Activated CD8-positive, alpha-beta memory T cell treated with anti-CD3 and anti-CD28 coated beads, Interleukin-2, amount 50 U/mL, for 1 hour (primary cell): ENCODE measurements around the gene OPA1.

Source experiments
- DNase-seq: peaks from one replicate; pipeline ENCODE4 v3.0.0-alpha.2; 2020; ENCODE audit errors: extremely low read depth

OPA1 gene

DNA sequence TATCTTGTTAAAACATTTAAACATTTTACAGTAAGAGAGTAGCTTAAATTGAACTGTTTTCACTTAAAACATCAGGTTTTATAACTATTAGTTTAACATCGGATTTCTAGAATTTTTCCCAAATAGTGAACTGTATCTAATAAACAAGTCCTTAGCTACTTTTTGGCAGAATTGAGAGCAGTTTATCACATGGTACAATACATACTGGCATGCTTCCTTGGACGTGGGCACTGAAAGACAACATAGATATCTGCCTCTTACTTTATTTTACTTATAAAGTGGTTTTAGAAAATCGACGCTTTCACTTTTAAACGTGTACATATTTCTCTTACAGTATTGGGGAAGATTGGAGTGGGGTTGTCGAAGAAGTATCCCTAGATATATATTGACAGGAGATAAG lies 52.8 kb downstream of the OPA1 start:
- DNase-seq, result no peak

DNA sequence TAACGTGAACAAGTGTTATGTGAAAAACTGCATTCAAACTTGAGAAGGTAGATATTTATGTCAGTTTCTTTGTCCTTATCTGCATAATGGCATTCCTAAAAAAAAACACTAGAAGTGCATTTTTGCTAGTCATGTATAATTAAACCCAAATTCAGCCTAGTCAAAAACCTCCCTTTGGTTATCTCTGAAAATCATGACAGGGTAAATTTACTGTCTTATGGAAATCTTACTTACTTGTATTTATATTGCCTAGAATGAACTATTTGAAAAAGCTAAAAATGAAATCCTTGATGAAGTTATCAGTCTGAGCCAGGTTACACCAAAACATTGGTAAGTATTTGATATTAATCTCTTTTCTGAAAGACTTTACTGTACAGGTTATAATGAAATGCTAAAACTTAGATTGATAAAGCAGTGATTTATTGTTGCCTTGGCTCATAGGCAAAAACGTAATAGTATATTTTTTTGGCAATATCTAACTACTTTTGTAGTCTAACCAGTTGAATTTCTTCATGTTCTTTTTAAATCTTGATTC lies 55.6 kb downstream of the OPA1 start:
- DNase-seq, result no peak

DNA sequence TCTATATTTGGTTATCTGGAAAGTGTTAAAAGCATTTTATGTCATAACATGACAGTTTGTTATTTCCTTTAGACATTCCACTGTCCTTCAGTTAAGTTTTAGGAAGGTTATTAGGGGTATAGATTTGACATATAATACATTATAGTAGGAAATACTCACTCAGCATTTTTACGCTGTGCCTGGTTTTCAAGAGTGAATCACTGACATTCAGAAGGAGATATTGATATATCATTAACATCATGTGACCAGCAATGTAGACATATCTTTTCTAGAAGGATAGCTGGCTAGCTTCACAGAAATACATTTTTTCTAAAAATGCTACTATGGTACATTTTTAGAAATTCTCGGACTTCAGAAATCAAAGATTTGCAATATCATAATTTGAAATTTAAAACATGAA lies 57.6 kb downstream of the OPA1 start:
- no peak for DNase-seq

DNA sequence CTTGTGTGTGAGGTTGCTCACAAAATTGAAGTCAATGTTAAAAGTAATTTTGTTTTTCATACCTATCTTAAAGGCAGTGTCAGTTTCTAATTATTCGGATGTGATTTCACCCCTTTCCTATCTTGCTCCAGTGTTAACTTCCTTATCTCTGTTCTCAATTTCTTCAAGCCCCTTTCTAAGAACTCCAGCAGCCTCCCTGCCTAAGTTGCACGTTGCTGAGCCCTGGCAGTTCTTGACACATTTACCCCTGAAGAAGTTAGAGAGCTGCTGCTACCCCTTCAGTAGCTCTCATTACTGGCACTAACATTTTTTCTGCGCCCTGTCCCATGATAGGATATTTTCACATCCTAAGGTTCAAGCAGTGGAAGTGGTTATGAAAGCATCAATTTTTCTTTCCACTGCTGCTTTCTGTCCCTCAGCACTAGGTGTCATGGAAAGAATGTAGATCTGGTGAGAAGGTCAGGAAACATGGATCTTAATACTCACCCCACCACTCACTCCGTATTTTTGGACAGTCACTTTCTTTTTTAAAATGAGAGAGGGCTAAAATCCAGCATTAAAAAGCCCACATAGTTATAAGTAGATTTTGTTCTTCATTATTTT lies 62.9 kb downstream of the OPA1 start:
- DNase-seq, result no peak

DNA sequence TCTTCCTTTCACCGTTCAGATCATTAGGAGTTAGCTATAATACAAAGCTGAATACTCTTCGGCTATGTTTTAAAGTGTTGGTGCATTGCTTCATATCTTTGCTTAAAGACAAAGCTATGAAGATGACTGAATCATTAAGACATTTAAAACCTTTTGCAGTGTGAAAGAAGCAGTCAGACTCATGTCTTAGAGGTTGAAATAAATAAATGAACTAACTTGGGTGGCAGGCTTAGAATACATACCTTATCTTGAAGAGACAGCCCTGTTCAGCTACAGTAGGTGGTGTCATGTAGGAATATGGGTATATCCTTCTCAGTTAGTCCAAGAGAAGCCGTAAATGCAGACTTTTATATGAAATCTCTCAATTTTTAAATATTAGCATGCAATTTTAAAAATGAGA lies 63.4 kb downstream of the OPA1 start:
- no peak for DNase-seq

DNA sequence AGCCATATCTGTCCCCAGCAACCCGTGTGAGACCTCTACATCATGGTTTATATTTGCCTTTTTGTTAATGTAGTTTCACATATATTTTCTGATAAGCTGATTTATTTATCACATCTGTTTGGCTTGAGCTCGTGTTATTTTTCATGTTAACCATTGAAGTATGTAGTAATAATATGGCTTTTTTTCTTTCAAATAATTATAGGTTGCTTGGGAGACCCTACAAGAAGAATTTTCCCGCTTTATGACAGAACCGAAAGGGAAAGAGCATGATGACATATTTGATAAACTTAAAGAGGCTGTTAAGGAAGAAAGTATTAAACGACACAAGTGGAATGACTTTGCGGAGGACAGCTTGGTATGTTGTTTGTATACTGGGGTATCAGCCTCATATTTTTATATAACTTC lies 63.9 kb downstream of the OPA1 start:
- DNase-seq, result no peak

DNA sequence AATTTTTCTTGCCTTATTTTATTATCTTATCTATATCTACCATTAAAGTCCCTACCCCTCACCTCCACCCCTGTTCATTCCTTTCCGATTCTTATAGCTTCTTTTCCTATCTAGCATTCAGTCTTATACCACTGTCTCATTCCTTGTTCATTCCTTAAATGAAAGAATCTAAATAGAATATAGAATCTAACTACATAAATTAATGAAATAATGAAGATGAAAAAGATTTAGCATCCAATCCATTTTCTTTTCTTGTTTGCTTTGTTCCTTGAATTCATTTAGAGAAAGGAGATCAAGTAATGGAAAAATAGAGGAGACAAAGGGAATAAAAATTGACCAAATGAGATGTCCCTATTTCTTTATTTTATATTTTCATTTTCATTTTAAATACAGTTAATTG lies 67.2 kb downstream of the OPA1 start:
- no peak for DNase-seq

DNA sequence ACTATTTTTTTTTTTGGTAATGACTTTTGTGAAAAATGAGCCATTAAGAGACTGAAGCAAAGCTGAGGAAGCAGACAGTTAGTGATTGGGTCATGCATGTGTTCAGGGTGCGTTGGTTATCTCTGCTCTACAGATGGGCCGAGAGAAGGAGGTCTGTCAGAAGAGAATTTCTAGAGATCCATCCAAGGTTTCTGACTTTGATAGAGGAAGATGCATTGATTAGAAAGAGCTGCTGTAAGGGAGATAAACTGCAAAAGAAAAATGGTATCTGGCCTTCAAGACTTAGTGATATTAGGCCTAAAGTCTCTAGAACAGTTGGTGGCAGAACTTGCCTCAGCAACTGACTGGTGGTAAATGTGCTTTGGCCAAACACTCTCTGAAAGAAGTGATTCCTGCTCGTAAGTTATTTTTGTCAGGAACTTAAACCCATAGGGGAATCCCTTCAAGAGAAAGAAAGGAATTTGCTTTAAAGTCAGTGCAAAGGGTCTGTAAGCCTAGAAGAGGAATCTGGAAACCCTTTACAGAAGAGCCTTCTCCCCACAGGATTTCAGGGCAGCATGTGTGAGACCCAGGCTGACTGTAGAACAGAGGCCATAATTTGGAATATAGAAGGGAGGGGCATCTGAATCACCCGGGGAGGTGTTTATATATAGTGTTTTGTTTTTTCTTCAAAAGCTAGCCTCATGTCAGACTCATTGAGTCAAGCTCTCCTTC lies 67.8 kb downstream of the OPA1 start:
- DNase-seq, result no peak

DNA sequence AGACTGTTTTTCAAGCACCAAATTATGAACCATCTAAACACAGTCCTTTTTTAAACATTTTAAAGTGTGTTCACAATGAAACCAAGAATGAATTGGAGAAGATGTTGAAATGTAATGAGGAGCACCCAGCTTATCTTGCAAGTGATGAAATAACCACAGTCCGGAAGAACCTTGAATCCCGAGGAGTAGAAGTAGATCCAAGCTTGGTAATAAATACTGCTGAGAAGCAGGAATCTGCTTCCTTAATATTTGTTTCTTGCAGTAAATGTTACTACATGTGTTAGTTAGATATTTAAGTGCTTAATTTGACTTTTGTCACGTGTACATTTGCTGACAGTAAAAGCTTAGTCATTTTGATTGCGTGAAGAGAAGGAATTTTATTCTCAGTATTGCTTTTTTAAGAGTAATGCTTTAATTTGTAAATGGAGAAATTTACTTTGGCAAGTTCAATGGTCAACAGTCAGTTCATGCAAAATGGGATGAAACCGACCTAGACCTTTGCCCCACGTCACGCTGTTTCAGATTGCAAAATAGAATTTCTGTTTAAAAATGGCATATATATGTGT lies 69.8 kb downstream of the OPA1 start:
- no peak for DNase-seq

DNA sequence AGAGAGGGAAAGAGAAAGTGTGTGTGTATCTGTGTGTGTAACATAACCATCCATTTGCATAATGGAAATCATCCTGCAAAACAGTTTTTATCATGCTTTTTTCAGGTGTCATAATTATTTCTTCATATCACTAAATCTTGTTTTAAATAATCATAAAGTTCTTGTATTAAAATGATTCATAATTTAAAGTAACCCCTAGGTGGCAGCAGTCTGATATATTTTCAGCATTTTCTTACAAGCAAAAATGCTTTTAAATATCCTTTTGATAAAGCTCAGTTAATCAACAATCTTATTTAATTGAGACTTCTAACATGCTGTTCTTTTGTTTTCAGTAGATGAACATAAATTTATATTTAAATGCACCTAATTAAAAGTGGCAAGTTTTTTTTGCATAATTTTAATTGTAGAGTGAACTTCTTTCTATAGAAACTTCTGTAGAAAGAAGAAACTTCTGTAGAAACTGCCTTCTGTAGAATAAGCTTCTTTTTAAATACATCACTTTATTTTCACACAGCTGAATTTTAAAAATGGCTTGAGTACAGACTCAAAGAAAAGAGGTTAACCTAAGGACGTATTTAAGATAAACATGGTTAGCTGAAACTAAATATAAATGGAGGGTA lies 72.5 kb downstream of the OPA1 start:
- DNase-seq, result no peak

DNA sequence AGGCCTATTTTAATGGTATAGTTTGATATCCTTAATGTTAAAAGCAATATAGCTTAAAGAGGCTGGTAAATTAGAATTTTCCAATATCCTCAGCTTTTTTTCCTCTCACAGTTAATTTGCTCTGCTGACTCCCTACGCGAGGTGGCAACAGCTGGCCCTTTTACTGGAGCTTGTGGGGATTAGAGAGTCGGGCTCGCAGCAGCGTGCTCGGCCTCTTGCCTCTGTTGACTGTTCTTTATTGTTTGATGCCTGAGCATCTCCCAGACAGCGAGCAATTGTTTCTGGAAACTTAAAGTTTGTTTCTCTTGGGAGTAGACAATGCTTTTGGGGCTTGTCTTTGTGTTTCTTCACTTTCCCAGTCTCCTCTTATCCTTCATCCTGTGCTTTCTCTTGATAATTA lies 80.8 kb downstream of the OPA1 start:
- DNase-seq, result no peak

DNA sequence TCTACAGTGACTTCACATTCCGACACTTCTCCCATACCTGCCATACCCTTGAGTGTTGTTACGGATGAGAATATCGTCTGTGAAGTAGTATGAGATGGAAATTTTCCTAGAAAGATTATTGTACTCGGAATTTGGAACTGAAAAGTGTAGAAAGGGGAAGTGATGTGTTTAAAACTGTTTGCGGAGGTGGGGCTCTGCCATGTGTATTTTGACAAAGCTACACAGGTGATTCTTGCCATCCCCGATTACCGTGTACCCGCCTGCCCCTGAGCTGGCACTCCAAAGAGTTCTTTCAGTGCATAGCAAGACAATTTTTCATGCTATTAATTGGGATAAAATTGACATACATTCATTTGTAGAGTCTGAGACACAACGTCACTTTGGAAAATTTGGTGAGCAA lies 81.7 kb downstream of the OPA1 start:
- no peak for DNase-seq

DNA sequence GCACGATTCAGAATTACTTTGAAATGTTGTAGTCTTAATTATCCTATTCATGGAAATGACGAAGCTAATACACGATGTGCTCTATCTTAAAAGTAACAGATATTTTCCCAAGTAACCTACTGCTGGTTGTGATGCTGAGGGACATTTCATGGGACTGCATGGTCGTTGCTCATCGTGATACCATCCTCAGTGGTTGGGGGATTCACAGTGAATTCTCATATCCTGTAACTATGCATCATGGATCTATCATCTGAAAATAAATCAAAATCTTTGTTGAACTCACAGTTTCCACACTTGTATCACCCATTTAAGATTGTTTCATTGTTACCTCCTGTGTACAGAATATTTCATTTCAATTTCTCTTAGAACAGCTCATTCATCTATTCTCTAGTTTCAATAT lies 84.7 kb downstream of the OPA1 start:
- DNase-seq, result no peak

DNA sequence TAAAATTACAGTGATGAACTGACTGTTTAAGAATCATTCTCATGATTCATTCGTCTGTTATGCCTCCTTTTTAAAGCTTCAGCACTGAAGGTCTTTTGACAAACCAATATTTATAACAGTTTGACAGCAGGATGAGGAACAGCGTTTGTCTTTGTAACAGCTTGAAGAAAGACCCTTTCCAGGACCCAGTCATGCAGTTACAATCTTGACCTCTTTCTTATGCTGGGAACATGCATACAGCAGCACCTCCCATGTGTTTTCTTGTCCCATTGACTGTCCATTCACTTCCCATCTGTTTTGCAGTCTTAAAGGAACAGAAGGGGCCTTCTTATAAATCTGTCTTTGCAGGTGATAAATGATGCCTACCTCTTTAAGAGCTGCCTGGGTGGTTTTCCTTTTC lies 87.2 kb downstream of the OPA1 start:
- no peak for DNase-seq

DNA sequence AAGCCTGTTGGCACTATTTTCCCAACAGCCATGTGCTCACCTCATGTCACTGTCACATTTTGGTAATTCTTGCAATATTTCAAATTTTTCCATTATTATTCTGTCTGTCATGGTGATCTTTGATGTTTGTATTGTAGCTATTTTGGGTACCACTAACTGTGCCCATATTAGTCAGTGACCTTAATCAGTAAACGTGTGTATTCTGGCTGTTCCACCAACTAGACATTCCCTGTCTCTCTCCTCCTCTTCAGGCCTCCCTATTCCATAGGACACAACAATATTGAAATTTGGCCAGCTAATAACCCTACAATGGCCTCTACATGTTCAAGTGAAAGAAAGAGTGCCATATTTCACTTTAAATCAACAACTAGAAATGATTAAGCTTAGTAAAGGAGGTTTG lies 88.6 kb downstream of the OPA1 start:
- DNase-seq, result no peak

DNA sequence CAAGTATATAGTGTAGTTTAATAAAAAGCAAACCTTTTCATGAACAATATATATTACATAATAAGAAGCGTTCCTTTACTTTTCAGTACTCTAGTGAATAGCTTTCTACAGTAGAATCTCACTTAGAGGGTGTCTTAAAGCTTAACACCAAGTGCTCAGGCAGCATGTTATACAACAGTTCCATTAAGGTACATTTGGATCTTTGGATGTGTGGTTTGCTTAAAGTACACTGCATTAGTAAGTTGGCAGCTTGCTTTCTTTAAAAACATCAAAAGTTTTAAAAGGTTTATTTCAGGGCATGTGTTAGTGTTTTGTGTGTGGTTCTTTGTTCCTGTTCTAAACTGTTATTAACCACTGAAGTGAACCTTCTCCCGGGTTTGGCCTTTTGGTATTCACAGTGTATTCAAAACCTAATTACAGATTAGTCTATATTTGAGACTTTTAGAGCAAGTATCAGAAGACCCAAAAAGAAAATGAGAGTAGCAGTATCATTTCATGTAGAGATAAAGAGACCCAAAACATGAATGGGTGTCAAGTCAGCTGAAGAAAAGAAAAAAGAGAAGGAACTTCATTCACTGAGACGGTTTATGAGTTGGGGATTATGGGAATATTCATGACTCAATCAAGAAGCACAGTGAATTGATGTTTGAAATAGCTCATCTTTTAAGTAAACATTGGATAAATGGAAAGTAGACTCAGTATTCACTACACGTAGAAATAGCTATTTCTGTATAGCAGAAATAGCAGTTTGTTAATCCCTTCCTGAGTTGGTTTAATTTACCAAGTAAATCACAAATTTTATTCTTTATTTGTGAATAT lies 93.9 kb downstream of the OPA1 start:
- DNase-seq, result no peak

DNA sequence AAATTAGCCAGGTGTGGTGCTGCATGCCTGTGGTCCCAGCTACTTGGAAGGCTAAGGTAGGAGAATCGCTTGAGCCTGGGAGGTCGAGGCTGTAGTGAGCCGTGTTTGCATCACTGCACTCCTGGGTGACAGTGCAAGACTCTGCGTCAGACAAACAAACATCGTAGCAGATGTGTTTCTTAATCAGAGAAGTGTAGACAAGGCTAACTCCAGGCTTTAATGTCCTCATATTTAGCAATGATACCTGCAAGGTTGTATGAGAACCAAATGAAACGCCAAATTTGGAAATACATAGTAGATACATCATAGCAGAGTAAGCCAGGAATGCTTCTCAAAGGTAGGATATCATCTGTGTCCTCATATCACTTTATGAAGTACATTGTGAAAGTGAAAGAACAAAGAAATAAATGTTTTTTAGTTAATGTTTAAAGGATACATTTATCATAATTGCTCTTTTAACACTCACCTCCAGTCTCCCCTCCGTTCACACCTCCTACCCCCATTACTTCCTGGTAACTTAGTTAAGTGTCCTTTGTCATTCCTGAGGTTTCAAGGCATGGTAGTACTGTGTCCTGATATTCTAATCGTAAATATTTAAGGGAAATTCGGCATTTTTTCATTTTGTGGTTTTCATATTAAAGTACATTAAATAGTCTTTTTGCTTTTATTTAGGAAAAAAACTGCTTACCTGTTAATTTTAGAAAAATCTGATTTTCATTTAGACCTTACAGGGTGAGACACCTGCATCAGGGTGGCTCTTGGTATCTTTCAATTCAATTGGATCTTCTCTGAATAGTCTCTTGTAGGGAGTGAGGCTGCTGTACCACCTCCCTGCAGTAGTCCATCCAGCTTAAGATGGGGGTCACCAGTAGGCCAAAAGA lies 96.1 kb downstream of the OPA1 start:
- no peak for DNase-seq

DNA sequence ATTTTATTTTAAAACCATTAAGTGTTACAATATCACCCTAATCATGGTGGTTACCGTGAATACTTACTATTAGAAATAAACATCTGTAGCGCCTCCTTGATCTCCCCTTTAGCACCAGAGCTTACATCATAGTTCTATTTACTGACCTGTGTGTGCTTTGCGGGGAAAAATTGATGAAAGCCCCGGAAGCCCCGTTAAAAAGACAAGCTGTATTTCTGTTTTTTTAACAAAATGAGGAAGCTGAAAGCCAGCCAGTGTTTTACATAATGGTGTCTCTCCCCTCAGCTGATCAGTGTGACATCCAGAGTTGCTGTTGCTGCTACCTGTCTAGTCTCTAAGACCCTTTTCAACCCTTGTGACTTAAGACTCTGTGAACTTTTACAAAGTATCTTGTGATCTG lies 100.8 kb downstream of the OPA1 start:
- DNase-seq, result no peak

DNA sequence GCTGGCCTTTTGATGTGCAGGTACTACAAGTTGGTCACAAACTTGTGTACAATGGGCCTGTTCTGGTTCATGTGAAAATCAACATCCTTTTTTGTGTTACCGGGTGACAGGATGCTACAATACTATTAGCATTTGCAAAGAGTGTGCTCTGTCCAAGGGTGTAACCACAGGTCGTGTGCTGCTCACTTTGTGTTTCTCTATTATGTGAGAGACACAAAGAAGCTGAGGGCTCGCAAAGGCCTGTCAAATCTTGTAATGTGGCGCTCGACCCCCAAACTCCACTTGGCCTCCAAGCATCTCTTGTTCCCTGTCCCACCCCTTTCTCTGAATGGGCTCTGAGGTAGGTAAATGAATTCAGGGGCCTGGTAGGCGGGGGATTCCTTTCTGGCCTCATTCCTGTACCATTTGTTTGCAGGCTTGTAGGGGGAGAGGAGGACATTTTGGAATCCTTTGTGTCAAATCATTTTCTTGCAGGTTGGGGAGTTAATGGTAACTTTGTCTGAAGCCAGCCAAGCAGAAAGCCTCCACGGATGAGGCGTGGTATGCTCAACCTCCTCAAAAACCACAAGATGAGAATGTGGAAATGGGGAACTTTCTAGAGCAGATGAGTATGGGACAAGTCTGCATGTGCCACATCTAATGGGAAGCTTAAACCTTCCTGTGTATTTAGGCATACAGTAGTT lies 109.1 kb downstream of the OPA1 start:
- DNase-seq, result no peak

DNA sequence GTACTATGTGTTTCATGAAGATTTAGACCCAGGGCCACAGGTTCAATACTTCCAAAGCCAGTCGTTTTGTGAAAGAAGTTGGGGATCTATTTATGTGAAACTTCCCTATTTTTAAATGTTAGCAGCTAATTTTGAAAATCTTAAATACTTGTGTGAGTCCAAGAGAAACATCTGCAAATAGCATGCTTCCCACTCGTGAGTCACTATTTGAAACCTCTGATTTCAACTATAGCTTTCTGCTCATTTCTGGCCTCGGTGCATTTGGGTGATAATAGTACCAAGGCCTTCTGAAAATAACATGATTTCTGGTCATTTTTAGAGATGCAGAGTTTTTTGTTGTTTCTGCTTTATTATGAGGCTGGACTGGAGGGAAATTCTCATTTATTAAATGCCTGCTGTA lies 110.0 kb downstream of the OPA1 start:
- no peak for DNase-seq

DNA sequence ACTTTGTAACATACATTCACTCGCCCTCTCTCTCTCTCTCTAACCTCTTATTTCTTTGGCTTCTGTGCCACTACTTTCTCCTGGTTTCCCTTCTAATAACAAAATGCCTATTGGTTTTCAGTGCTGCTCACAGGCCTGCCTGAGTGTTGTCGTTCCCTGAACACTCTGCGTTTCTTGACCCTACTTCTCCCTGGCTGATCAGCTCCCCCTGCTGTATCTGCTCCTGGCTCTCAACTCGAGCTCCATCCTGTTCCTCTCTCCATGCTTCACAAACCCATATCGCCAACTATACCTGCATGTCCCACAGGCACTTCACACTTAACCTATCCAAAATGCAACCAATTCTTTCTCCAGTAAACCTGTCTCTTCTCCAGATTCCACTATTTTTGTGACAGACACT lies 111.4 kb downstream of the OPA1 start:
- no peak for DNase-seq
